ENCODE measurements around the gene SOCS6. TPM values are rescaled to one million over a fixed set of nuclear protein-coding genes. Genes with fewer than 3 reads are reported as not detected.

SOCS6 gene
- total and polyA plus RNA-seq, 2 experiments from 2014 or later: 4.4 to 13.3 TPM

- peaks cover 17% of the 10 kb centered on the region; the same call in 1 of the 2 replicates for H3K4me1 ChIP-seq (ENCODE audit: insufficient read depth)
- H3K4me2 ChIP-seq: no peak overlapping the region
- no peaks in the 10 kb centered on the region for H3F3A ChIP-seq (replicated peaks; ENCODE audit: low read depth)
- Mint-ChIP-seq H3K9me3 (peaks cover 11% of the 10 kb centered on the region; the same call in 2 of the 3 replicates), H3K4me3 (no peak overlapping the region), H3K4me1 (peaks cover 20% of the 10 kb centered on the region), H3K27ac (0 out of 2 replicates have a peak overlapping the region, but pooled peaks have one; percentile 30), H3K36me3 (ENCODE audit: low read depth) (peaks cover 17% of the 10 kb centered on the region; the same call in 2 of the 3 replicates), H3K27me3 (ENCODE audit: insufficient read depth, low read depth, poor library complexity) (peaks cover 3% of the 10 kb centered on the region)
- H2AFZ ChIP-seq: no peak overlapping the region
- H4K20me1 ChIP-seq (replicated peaks; ENCODE audit: insufficient read depth): no peaks in the 10 kb centered on the region
- no peaks in the 10 kb centered on the region for H3K27me3 ChIP-seq (ENCODE audit: insufficient read depth)
- no peak for ATAC-seq
- no peak overlapping the region for H3K4me3 ChIP-seq
- no peaks in the 10 kb centered on the region for H3K36me3 ChIP-seq (ENCODE audit: insufficient read depth)
- no peak overlapping the region for H3K27ac ChIP-seq (ENCODE audit: low read depth)
- no peak for TF ChIP-seq STAT1 (IDR thresholded peaks at IDR 0.05; ENCODE audit: unreplicated experiment)
- no peak for TF ChIP-seq ZNF462 (CRISPR knock-in tag; IDR thresholded peaks at IDR 0.05)
- no peak for TF ChIP-seq ZNF331 (CRISPR knock-in tag; IDR thresholded peaks at IDR 0.05; ENCODE audit: low read depth)
- TF ChIP-seq JUNB (IDR thresholded peaks at IDR 0.05; ENCODE audit: unreplicated experiment): no peak
- TF ChIP-seq EZH2phosphoT487 (IDR thresholded peaks at IDR 0.05; ENCODE audit: unreplicated experiment): no peak
- no peak for TF ChIP-seq NANOG (IDR thresholded peaks at IDR 0.05; ENCODE audit: borderline replicate concordance)
- TF ChIP-seq POLR2AphosphoS5 (IDR thresholded peaks at IDR 0.05; ENCODE audit: low read depth): no peak
- TF ChIP-seq, protein P1, sequence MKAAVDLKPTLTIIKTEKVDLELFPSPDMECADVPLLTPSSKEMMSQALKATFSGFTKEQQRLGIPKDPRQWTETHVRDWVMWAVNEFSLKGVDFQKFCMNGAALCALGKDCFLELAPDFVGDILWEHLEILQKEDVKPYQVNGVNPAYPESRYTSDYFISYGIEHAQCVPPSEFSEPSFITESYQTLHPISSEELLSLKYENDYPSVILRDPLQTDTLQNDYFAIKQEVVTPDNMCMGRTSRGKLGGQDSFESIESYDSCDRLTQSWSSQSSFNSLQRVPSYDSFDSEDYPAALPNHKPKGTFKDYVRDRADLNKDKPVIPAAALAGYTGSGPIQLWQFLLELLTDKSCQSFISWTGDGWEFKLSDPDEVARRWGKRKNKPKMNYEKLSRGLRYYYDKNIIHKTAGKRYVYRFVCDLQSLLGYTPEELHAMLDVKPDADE (IDR thresholded peaks at IDR 0.05): no peak
- no peak for TF ChIP-seq CREB1 (CRISPR knock-in tag; IDR thresholded peaks at IDR 0.05; ENCODE audit: low read depth)
- peaks cover 10% of the 10 kb centered on the region for H3K79me2 ChIP-seq (replicated peaks; ENCODE audit: insufficient read depth)
- 0 out of 2 replicates have a peak, but pooled peaks cover 4% of the 10 kb centered on the region for H3K9me2 ChIP-seq (ENCODE audit: insufficient read depth)
- DNase-seq (ENCODE audit: low spot score): no peak
These were observed 42.7 kb downstream of the SOCS6 start for GRCh38 chr18:70331456-70332097.

Measured in GM23338 (cell line).